HG03196 (cell line): ENCODE results near the gene CCDC137.

Experiments
- ATAC-seq: cut with Tn5 transposase; IDR thresholded peaks from one replicate; pipeline ENCODE4 v1.9.1; 2021; ENCODE audit not compliant: unreplicated experiment

The CCDC137 gene

GRCh38 chr17:81700353-81701287, 34.1 kb downstream of the CCDC137 start:
- ATAC-seq: no peak

- no peak for ATAC-seq
Measured at GRCh38 chr17:81701288-81702071, 34.9 kb downstream of the CCDC137 start.

- peak; percentile 80 for ATAC-seq
Measured at GRCh38 chr17:81702934-81703746, 36.6 kb downstream of the CCDC137 start, which contains the start of gene MRPL12. Gene MRPL12, plus strand, starts transcription at chr17:81703367. Its CDS starts 135 bp downstream, at chr17:81703502.

GRCh38 chr17:81703747-81704654, 37.5 kb downstream of the CCDC137 start:
- ATAC-seq: peak; percentile 3

GRCh38 chr17:81705518-81706231, 39.1 kb downstream of the CCDC137 start:
- ATAC-seq: no peak

- ATAC-seq: no peak
Measured at GRCh38 chr17:81706232-81706611, 39.7 kb downstream of the CCDC137 start.

- no peak for ATAC-seq
Measured at GRCh38 chr17:81706757-81707624, 40.5 kb downstream of the CCDC137 start.

GRCh38 chr17:81707725-81708646, 41.4 kb downstream of the CCDC137 start:
- ATAC-seq: no peak

- ATAC-seq: no peak
Measured at GRCh38 chr17:81708739-81709185, 42.2 kb downstream of the CCDC137 start.

- no peak for ATAC-seq
Measured at GRCh38 chr17:81710514-81711308, 44.2 kb downstream of the CCDC137 start.

GRCh38 chr17:81711814-81712467, 45.4 kb downstream of the CCDC137 start, which contains the start of gene SLC25A10:
Gene SLC25A10, plus strand, starts transcription at chr17:81712284. Its CDS starts 143 bp downstream, at chr17:81712427.
- peak; percentile 45 for ATAC-seq

- ATAC-seq: peak; percentile 10
Measured at GRCh38 chr17:81712468-81713003, 46.0 kb downstream of the CCDC137 start.

GRCh38 chr17:81713004-81713555, 46.5 kb downstream of the CCDC137 start:
- ATAC-seq: no peak

GRCh38 chr17:81713556-81714411, 47.2 kb downstream of the CCDC137 start:
- no peak for ATAC-seq
